RCC 7860 (cell line): Measurements from ENCODE around the gene CCDC117.

Experiments used
- DNase-seq: peaks from one replicate; pipeline ENCODE4 v3.0.0-alpha.2; 2015; ENCODE audit warnings: low spot score
- FAIRE-seq: peaks from 2 replicates; lab custom pipeline; 2012; peaks lifted over from hg19 to GRCh38; lab: Jason Lieb, UNC

The CCDC117 gene

DNA sequence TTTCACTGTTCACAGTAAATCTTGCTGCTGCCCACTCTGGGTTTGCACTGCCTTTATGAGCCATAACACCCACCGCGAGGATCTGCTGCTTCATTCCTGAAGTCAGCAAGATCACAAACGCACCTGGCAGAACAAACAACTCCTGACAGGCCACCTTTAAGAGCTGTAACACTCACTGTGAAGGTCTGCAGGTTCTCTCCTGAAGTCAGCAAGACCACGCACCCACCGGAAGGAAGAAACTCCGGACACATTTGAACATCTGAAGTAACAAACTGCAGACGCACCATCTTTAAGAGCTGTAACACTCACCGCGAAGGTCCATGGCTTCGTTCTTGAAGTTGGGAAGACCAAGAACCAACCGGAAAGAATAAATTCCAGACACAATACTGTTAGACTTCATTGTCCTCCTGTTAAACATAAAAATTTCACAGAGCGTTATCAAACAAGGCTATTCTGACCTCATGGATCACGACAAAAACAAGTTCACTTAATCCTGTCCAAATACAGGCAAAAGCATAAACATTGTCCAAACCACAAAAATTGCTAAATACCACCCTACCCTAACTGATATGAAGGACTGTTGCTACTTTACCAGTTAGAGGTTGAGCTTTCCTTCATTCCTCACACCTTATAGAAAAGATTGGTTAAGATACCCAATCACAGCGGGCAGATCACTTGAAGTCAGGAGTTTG lies 3.0 kb upstream of the CCDC117 start:
- DNase-seq (no peak), FAIRE-seq (no peak)

DNA sequence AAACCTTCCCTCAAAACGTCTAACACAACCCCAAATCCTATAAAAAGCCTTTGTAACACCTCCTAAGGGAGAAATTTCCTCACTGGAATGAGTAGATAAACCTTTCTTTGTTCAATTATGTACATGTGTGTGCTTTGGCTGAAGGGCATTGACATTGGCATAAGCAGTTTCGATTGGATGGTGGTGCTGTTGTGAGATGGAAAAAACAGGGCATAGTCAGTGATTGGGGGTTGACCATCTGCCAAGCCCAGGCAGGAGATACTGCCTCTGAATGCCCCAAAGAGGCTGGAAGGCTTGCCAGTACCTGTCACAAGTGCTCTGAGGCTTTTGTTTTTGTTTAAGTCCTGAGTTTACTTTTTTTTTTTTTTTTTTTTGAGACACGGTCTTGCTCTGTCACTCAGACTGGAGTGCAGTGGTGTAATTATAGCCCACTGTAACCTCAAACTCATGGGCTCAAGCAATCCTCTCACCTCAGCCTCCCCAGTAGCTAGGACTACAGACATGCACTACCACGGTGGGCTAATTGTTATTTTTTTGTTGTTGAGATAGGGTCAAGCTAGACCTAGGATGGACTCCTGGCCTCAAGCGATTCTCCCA lies 1.2 kb upstream of the CCDC117 start:
- no peak for DNase-seq

DNA sequence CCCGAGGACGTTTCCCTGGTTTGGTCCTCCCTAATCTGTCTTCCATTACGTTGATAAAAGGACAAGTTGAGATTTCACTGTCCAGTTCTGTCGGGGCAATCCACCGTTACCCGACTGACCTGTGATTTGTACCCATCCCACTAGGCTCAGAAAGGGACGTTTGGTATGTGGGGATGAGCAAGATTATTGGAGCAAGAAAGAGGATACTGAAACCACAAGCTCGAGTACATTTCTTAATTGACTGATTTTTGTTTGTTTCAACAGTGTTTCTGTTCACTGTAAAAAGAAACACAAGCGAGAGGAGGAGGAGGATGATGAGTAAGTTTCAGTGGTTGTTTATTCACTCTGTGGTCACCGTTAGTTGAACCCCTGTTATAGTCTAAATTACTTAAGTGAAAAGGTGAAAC lies 969 bp downstream of the CCDC117 start:
- FAIRE-seq (peak; percentile 70), DNase-seq (peak; percentile 55)

More for the DNA sequence above, 1.2 kb upstream of the CCDC117 start:
- FAIRE-seq, result no peak

DNA sequence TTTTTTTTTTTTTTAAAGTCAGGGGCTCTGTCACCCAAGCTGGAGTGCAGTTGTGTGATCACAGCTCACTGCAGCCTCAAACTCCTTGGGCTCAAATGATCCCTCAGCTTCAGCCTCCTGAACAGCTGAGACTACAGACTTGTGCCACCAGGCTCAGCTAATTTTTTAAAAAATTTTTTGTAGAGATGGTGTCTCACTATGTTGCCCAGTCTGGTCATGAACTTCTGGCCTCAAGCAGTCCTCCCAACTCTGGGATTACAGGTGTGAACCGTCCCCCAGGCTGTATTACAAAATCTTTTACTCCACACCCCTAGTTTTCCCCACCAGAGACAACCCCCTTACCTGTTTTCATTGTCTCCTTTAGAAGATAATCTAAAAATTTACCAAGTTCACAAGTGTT lies 1.9 kb downstream of the CCDC117 start:
- DNase-seq (no peak), FAIRE-seq (no peak)

DNA sequence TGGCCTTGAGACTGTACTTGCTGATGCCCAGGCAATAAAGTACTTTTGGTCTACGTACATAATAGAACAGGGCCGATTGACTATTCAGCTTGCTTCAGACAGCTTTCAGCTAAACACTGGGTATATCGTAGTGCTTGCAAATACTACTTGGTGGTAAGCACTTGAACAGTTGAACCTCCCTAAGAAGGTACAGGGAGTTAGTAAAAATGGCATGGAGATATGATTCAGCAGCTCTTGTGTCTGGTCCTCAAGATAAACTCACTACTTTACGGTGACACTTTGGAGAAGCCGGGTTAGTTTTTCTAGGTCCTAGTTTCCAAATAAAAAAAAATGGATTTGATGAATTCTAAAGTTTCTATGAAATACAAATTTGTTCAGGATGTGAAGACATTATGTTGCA lies 7.3 kb downstream of the CCDC117 start:
- FAIRE-seq, result no peak
- no peak for DNase-seq

DNA sequence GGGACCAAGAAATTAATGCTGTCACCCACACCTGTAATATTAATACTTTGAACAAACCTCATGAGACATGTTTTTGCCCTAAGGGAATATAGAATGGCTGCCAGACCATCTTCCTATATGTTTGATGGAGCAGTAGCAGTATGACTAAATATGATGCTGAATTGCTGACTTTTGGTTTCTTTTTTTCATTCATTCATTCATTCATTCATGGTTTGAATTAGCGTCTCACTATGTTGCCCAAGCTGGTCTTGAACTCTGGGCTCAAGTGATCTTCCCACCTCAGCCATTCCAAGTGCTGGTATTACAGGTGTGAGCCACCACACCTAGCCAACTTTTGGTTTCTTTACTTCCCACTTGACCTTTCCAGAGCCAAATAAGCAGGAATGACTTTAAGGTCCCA lies 7.8 kb downstream of the CCDC117 start:
- no peak for FAIRE-seq
- no peak for DNase-seq

DNA sequence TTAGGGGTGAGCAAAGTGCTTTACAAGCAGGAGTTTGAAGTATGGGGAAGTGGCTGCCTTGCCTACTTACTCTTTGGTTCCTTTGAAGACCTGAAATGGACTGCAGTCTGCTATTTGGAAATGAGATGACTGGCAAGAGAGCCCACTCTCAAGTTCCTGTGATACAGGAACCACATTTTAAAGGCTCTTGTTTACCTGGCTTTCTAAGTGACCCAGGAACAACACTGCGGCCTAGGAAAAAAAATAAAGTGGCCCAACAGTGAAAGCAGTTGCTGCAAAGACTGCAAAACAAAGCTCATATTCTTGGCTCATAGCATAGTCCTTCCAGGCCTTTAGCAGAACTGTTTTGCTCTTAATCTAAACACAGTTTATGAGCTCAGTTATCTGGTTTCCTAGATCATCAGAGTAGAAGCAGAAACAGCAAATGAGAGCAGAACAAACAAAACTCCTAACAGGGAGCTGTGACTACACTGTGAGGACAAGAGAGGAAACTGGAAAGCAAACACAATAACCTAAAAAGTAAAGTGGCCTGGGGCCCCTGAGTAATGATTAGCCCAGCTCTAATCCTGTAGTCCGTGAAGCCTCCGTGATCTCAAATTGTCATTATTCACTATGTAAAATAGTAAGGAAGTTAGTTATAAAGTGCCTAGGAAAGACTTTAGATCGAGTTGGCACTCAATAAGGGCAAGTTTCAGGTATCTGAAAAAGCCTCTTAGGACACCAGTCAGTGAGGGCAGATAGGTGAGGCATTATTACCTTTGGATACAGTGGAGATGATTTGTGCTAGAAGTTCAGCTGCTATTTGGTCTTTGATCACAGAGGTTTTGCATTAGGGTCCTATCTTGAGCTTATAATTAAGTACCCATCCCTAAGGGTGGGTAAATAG lies 11.5 kb downstream of the CCDC117 start:
- no peak for FAIRE-seq
- DNase-seq, result no peak

DNA sequence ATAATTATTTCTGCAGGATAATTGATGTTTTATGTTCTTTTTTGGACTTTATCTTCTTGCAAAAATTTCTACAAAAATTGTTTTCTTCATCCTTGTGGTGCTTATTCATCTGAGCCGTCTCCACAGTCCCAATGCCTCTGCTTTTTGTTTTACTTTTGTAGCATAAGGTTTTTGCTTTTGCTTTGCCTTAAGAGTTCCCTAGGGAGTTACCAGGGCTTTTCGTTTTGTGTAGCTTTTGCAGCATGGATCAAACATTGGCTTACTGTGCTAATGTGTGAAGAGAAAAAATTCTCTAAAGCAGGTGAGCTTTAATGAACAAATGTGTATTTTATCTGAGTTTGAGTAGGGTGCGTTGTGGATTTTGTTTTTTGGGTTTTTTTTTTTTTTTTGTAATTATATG lies 16.1 kb downstream of the CCDC117 start:
- DNase-seq (no peak), FAIRE-seq (no peak)

DNA sequence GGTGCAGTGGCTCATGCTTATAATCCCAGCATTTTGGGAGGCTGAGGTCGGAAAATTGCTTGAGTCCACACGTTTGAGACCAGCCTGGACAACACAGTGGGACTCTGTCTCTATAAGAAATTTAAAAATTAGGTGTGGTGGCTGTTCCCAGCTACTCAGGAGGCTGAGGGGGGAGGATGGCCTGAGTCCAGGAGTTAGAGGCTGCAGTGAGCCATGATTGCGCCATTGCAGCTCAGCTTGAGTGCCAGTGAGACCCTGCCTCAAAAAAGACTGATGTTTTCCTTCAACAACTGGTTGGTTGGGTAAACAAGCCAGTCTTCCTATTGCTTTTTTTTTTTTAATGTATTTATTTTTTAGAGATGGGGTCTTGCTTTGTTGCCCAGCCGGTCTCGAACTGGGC lies 18.6 kb downstream of the CCDC117 start:
- DNase-seq (no peak), FAIRE-seq (no peak)

DNA sequence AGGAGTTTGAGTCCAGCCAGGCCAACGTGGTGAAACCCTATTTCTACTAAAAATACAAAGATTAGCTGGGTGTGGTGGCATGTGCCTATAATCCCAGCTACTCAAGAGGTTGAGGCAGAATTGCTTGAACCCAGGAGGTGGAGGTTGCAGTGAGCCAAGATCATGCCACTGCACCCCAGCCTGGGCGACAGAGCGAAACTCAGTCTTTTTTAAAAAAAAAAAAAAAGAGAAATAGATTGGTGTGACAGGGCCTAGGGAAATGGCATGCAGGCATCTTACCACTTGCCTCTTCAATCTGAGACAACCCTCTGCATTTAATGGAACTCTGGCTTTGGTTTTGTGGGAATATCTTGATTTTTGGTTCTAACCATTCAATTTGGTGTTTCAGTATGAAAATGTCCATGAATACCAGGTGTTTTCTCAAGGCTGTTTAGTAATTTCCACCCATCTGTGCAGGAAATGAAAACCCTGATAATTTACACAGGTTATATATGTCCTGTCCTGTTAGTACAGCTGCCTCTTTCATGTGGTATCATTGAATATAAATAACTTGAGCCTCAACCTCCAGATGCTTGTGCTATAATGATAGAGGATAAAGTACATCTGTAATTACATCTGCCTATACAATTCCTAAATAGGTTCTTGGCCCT lies 19.5 kb downstream of the CCDC117 start:
- no peak for FAIRE-seq
- no peak for DNase-seq

DNA sequence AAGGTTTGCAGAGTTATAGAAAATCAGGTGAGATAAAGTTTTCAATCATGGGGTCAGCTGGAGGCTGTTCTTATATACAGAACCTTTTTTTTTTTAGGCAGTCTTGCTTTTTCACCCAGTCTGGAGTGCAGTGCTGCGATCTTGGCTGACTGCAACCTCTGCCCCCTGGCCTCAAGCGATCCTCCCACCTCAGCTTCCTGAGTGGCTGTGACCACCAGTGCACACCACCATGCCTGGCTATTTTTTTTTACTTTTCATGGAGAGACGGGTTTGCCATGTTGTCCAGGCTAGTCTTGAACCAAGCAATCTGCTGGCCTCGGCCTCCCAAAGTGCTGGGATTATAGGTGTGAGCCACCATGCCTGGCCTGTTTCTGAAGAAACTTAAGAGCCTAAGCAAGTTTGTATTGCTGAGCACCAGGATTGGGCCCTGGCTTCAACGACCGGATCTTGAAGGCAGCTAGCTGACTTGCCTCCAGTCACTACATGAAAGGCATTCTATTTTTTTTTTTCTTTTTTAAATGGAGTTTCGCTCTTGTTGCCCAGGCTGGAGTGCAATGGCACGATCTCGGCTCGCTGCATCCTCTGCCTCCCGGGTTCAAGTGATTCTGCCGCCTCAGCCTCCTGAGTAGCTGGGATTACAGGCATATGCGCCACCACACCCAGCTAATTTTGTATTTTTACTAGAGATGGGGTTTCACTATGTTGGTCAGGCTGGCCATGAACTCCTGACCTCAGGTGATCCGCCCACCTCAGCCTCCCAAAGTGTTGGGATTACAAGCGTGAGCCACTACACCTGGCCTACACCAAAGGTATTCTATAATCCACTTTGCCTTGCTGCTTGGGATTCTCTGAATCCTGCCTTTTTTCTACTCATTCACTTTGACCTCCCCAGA lies 20.2 kb downstream of the CCDC117 start:
- FAIRE-seq (no peak), DNase-seq (no peak)

DNA sequence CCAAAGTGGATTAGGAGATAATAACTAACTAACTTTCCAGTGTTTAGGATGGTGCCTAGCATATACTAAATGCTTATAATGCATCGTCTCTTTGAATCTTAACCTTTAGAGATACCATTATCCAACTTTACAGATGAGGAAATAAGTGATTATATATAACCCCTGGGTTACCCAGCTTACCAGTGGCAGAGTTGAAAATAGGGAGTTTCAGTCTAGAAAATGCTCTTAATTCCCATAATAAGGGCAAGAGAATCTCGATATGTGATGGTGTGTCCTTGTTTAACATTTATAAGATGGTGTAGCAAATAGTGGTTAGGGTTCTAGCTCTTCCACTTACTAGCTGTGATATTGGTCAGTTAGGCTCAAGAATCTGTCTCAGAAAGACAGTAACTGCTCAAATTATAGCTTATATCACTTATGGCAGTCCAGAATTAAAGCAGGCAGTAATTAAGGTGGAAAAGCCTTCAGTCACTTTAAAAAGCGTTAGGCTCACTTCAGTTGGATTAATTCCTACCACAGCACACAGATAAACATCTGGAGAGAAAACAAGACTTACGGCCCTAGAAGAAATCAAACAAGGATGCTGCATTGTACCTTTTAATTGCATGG lies 21.6 kb downstream of the CCDC117 start:
- DNase-seq, result no peak

DNA sequence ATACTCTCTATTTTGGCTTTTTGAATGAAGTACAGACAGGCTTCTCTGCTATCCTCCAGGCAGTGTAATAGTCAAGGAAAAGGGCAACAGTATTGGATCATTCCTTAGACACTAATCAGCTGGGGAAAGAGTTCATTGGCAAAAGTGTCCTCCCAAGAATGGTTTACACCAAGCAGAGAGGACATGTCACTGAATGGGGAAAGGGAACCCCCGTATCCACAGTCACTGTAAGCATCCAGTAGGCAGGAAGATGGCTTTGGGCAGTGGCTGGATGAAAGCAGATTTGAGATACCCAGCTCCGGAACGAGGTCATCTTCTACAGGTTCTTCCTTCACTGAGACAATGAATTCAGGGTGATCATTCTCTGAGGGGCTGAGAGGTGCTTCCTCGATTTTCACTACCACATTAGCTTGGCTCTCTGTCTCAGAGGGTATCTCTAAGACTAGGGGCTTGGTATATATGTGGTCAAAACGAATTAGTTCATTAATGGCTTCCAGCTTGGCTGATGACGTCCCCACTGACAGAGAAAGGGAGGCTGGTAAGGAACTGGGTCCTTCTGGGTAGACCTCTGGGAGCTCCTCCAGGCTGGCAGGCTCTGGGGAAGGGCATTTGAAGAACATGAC lies 22.7 kb downstream of the CCDC117 start:
- DNase-seq, result no peak
- FAIRE-seq, result no peak

More for the DNA sequence above, 21.6 kb downstream of the CCDC117 start:
- no peak for FAIRE-seq

DNA sequence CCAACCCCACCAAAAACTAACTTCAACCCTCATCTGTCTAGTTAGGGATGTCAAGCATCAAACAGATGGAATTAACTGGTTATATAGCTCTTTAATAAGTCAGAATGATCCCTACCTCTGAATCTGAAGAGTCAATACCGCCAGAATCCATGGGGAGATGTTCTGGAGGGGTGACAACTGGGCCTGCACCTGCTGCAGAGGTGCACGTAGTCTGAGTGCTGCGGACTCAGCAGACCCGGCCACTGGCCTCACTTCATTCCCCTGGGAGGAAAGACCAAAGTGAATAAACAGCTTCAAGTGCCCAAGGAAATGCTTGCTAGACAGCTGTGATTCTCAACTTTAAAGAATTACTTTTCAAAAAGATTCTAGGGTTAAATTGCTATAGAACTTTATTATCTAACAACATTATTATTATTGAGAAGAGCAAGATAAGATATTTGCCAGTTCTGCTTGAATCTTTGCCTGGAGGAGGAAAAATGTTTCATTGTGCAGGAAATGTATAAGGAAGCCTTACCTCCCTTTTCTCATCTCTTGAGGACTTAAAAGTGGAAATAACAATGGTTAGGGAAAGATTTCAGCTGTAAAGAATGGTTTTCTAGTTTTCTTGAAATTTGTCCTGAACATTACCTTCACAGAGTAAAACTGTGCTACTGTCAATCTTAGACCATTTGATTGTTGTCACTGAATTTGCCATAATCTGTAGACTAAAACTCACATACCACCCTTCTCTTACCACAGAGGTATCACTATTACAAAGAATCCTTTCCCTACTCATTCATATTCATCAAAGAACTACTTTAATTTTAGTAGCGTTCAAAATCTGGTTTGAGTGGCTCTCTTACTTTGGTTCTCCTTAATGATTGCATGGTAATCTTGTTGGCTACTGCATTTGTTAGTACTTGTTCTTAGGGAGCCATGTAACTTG lies 23.7 kb downstream of the CCDC117 start:
- DNase-seq (no peak), FAIRE-seq (no peak)

DNA sequence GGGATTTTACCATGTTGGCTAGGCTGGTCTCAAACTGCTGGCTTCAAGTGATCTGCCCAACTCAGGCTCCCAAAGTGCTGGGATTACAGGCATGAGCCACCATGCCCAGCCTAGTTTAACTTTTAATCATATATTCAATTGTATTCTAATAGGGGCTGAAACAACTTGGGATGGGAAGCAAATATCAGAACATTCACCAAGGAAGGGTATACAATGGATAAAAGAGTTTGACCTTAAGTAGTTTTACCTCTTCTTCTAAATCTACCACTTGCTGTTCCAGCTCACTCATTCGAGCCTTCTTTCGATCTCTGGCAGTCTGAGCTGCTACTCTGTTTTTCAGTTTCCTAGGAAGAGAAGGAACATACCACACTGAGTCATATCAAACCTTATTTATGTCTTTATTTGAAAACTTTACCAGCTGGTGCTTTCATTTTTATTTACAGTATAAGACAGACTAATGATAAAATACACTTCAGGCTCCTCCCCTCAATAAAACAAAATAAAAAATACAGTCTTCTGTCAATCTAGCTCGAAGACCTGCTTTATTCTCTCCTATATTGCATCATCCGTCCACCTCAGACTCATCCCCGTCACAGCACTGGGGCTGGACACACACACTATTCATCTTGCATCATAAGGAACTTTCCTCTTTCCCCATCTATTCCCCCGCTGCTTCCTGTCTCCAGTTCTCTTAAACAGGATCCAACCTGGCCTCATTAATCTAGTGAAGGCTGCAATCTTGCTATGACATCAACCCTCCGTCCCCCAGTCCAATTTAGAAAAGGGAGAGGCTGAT lies 26.5 kb downstream of the CCDC117 start:
- FAIRE-seq (no peak), DNase-seq (peak; percentile 74)

DNA sequence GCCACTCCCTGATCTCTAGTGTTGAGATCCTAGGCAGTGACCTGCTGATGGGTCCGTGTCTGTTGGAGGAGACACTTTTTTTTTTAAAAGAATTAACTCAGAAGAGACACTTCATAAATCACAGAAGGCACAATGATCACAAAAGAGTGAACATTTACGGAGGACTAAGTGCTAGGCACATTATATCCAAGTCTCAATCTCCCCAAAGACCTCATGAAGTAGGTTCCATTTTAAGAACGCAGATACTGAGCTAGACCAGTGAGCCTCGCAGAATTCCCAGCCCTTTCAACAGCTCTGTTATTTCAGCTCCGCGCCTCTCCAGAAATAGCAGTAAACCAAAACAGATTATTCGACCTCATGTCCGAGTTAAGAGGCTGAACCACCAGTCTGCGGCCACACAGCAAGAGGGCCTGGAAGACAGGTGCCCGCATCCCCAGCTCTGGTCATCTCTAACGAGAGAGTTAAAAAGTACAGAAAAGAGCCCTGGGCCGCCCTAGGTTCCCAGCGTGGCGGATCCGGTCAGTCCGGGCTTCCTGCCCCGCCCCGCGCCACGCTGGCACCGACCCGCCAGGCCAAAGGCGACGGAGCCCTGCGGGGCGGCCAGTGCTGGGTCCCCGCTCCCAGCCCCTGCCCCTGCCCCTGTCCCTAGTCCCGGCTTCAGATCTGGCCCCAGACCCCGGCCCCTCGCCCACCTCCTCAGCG lies 27.3 kb downstream of the CCDC117 start:
- no peak for FAIRE-seq
- peak; percentile 17 for DNase-seq
